OCI-LY3 (cell line): ENCODE results near the gene EHHADH.

Experiments
- EZH2phosphoT487 ChIP-seq: fragments of 200-600 bp; shearing (Covaris generic); IDR thresholded peaks from 2 replicates; pipeline ENCODE4 v1.6.1; 2018; ENCODE audit warnings: antibody characterized with exemption, mixed run types, low read depth
- TF ChIP-seq, protein P1 (sequence below): fragments of 200-600, 300-600 bp; sonication (generic); IDR thresholded peaks from 2 replicates; pipeline ENCODE4 v1.5.1; 2014; ENCODE audit warnings: antibody characterized with exemption, low read length, low read depth

DNA sequence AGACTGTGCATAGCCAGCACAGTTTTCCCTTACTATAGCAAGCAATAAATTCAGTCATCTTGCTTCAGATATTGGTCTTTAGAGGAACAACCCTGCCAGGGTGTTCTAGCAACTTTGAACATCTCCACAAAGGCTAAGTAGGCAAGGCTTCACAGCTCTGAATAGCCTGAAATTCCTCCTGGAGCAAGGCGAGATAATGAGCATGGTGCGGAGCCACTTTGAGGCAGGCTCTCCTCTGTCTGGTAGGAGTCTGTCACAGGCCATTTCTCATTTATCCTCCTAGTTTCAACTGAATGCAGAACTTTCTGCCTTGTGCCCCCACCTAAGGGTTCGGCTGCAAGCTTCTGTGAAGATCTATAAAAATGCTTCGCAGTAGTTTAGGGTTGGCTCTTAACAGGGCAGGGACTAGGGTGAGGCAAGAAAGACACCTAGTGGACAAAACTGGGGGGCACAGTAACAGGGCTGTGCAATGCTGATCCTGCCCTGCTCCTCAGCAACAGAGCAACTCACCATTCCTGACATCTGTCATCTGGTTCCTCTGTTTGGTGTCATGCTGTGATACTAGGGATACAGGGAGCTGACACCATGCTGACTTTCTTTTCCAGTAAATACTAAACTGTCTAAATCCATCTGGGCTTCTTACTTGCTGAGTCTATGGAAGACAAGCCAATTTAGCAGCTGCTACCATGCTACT is 16.6 kb upstream of the EHHADH start:
- TF ChIP-seq, protein P1, sequence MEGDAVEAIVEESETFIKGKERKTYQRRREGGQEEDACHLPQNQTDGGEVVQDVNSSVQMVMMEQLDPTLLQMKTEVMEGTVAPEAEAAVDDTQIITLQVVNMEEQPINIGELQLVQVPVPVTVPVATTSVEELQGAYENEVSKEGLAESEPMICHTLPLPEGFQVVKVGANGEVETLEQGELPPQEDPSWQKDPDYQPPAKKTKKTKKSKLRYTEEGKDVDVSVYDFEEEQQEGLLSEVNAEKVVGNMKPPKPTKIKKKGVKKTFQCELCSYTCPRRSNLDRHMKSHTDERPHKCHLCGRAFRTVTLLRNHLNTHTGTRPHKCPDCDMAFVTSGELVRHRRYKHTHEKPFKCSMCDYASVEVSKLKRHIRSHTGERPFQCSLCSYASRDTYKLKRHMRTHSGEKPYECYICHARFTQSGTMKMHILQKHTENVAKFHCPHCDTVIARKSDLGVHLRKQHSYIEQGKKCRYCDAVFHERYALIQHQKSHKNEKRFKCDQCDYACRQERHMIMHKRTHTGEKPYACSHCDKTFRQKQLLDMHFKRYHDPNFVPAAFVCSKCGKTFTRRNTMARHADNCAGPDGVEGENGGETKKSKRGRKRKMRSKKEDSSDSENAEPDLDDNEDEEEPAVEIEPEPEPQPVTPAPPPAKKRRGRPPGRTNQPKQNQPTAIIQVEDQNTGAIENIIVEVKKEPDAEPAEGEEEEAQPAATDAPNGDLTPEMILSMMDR, result peak; percentile 51
- no peak for TF ChIP-seq EZH2phosphoT487
